Measurements from ENCODE around the gene SKA1.

SKA1 gene

GRCh38 chr18:50374753-50375391 is at the start of gene SKA1:
SKA1 (plus strand) TSS chr18:50375046; CDS start chr18:50375831, 785 bp downstream.
- Mint-ChIP-seq H3K36me3 (ENCODE audit: low read depth) (peaks cover 2% of the 10 kb centered on the region), H3K27ac (peak within 1 kb of the TSS; percentile 87), H3K4me1 (peaks cover 13% of the 10 kb centered on the region), H3K4me3 (peak within 1 kb of the TSS; percentile 93), H3K9me3 (peaks cover 6% of the 10 kb centered on the region), H3K27me3 (peaks cover 2% of the 10 kb centered on the region)
- ATAC-seq (peak; percentile 95), DNase-seq (peak; percentile 93)

- H3K27ac Mint-ChIP-seq, result no peak overlapping the region
These were observed 46.9 kb upstream of the SKA1 start for GRCh38 chr18:50327983-50328382.

GRCh38 chr18:50330176-50330575 is 44.7 kb upstream of the SKA1 start:
- no peak overlapping the region for H3K4me3 Mint-ChIP-seq
- ATAC-seq (no peak), DNase-seq (no peak)
- H3K4me1 Mint-ChIP-seq, result peaks cover 4% of the 10 kb centered on the region
- H3K36me3 Mint-ChIP-seq (ENCODE audit: low read depth), result no peaks in the 10 kb centered on the region
- peaks cover 9% of the 10 kb centered on the region for H3K9me3 Mint-ChIP-seq
- no peak overlapping the region for H3K27ac Mint-ChIP-seq
- peaks cover 6% of the 10 kb centered on the region for H3K27me3 Mint-ChIP-seq

More at GRCh38 chr18:50327983-50328382, 46.9 kb upstream of the SKA1 start:
- ATAC-seq (no peak), DNase-seq (no peak)
- Mint-ChIP-seq H3K36me3 (ENCODE audit: low read depth) (no peaks in the 10 kb centered on the region), H3K4me1 (no peaks in the 10 kb centered on the region), H3K4me3 (no peak overlapping the region), H3K27me3 (peaks cover 6% of the 10 kb centered on the region), H3K9me3 (peaks cover 9% of the 10 kb centered on the region)

- peaks cover 2% of the 10 kb centered on the region for H3K27me3 Mint-ChIP-seq
- DNase-seq (no peak), ATAC-seq (no peak)
- H3K27ac Mint-ChIP-seq, result no peak overlapping the region
- no peak overlapping the region for H3K4me3 Mint-ChIP-seq
- H3K36me3 Mint-ChIP-seq (ENCODE audit: low read depth), result no peaks in the 10 kb centered on the region
- H3K9me3 Mint-ChIP-seq, result peaks cover 9% of the 10 kb centered on the region
- H3K4me1 Mint-ChIP-seq, result peaks cover 4% of the 10 kb centered on the region
These were observed 43.2 kb upstream of the SKA1 start for GRCh38 chr18:50331691-50332090.

- ATAC-seq (no peak), DNase-seq (no peak)
- Mint-ChIP-seq H3K36me3 (ENCODE audit: low read depth) (no peaks in the 10 kb centered on the region), H3K9me3 (peaks cover 9% of the 10 kb centered on the region), H3K4me3 (no peak overlapping the region), H3K27me3 (peaks cover 2% of the 10 kb centered on the region), H3K4me1 (peaks cover 6% of the 10 kb centered on the region), H3K27ac (no peak overlapping the region)
These were observed 40.2 kb upstream of the SKA1 start for GRCh38 chr18:50334546-50335152.

GRCh38 chr18:50338122-50338521 is 36.7 kb upstream of the SKA1 start:
- Mint-ChIP-seq H3K27me3 (no peaks in the 10 kb centered on the region), H3K9me3 (no peaks in the 10 kb centered on the region), H3K36me3 (ENCODE audit: low read depth) (no peaks in the 10 kb centered on the region), H3K4me1 (peaks cover 6% of the 10 kb centered on the region), H3K4me3 (no peak overlapping the region), H3K27ac (no peak overlapping the region)
- ATAC-seq (no peak), DNase-seq (no peak)

- no peak overlapping the region for H3K4me3 Mint-ChIP-seq
- no peaks in the 10 kb centered on the region for H3K27me3 Mint-ChIP-seq
- ATAC-seq (no peak), DNase-seq (no peak)
- H3K36me3 Mint-ChIP-seq (ENCODE audit: low read depth), result no peaks in the 10 kb centered on the region
- no peaks in the 10 kb centered on the region for H3K9me3 Mint-ChIP-seq
- H3K27ac Mint-ChIP-seq, result no peak overlapping the region
- H3K4me1 Mint-ChIP-seq, result peaks cover 6% of the 10 kb centered on the region
These were observed 36.1 kb upstream of the SKA1 start for GRCh38 chr18:50338715-50339114.

- Mint-ChIP-seq H3K27ac (no peak overlapping the region), H3K36me3 (ENCODE audit: low read depth) (no peaks in the 10 kb centered on the region), H3K4me3 (no peak overlapping the region), H3K9me3 (no peaks in the 10 kb centered on the region), H3K4me1 (peaks cover 2% of the 10 kb centered on the region), H3K27me3 (no peaks in the 10 kb centered on the region)
- DNase-seq (no peak), ATAC-seq (no peak)
These were observed 34.8 kb upstream of the SKA1 start for GRCh38 chr18:50340078-50340477.

GRCh38 chr18:50341443-50341842 is 33.4 kb upstream of the SKA1 start:
- DNase-seq (no peak), ATAC-seq (no peak)
- Mint-ChIP-seq H3K4me3 (no peak overlapping the region), H3K36me3 (ENCODE audit: low read depth) (no peaks in the 10 kb centered on the region), H3K27ac (no peak overlapping the region), H3K9me3 (no peaks in the 10 kb centered on the region), H3K27me3 (no peaks in the 10 kb centered on the region), H3K4me1 (peaks cover 2% of the 10 kb centered on the region)

- Mint-ChIP-seq H3K4me3 (no peak overlapping the region), H3K9me3 (no peaks in the 10 kb centered on the region), H3K36me3 (ENCODE audit: low read depth) (no peaks in the 10 kb centered on the region), H3K27ac (no peak overlapping the region), H3K27me3 (peaks cover 13% of the 10 kb centered on the region), H3K4me1 (no peaks in the 10 kb centered on the region)
- no peak for ATAC-seq
- no peak for DNase-seq
These were observed 24.1 kb upstream of the SKA1 start for GRCh38 chr18:50350699-50351098.

- ATAC-seq (peak; percentile 62), DNase-seq (peak; percentile 6)
- H3K27ac Mint-ChIP-seq, result no peak overlapping the region
- no peaks in the 10 kb centered on the region for H3K36me3 Mint-ChIP-seq (ENCODE audit: low read depth)
- H3K4me3 Mint-ChIP-seq, result no peak overlapping the region
- no peaks in the 10 kb centered on the region for H3K9me3 Mint-ChIP-seq
- peaks cover 10% of the 10 kb centered on the region for H3K27me3 Mint-ChIP-seq
- peaks cover 10% of the 10 kb centered on the region for H3K4me1 Mint-ChIP-seq
These were observed 18.6 kb upstream of the SKA1 start for GRCh38 chr18:50356036-50356945.

- DNase-seq (no peak), ATAC-seq (no peak)
- Mint-ChIP-seq H3K9me3 (no peaks in the 10 kb centered on the region), H3K27me3 (peaks cover 8% of the 10 kb centered on the region), H3K27ac (no peak overlapping the region), H3K4me1 (peaks cover 10% of the 10 kb centered on the region), H3K4me3 (no peak overlapping the region), H3K36me3 (ENCODE audit: low read depth) (no peaks in the 10 kb centered on the region)
These were observed 16.0 kb upstream of the SKA1 start for GRCh38 chr18:50358844-50359243.

- peaks cover 8% of the 10 kb centered on the region for H3K27me3 Mint-ChIP-seq
- H3K4me3 Mint-ChIP-seq, result no peak overlapping the region
- no peak overlapping the region for H3K27ac Mint-ChIP-seq
- H3K36me3 Mint-ChIP-seq (ENCODE audit: low read depth), result no peaks in the 10 kb centered on the region
- H3K9me3 Mint-ChIP-seq, result no peaks in the 10 kb centered on the region
- ATAC-seq (no peak), DNase-seq (no peak)
- H3K4me1 Mint-ChIP-seq, result peaks cover 10% of the 10 kb centered on the region
These were observed 15.0 kb upstream of the SKA1 start for GRCh38 chr18:50359806-50360205.

GRCh38 chr18:50360611-50361010 is 14.2 kb upstream of the SKA1 start:
- Mint-ChIP-seq H3K4me1 (peaks cover 10% of the 10 kb centered on the region), H3K36me3 (ENCODE audit: low read depth) (no peaks in the 10 kb centered on the region), H3K4me3 (no peak overlapping the region), H3K9me3 (no peaks in the 10 kb centered on the region), H3K27me3 (peaks cover 10% of the 10 kb centered on the region), H3K27ac (no peak overlapping the region)
- DNase-seq (no peak), ATAC-seq (no peak)

GRCh38 chr18:50369672-50370071 is 5.2 kb upstream of the SKA1 start:
- peaks cover 8% of the 10 kb centered on the region for H3K36me3 Mint-ChIP-seq (ENCODE audit: low read depth)
- no peak for DNase-seq
- peaks cover 24% of the 10 kb centered on the region for H3K27me3 Mint-ChIP-seq
- no peak overlapping the region for H3K27ac Mint-ChIP-seq
- H3K4me3 Mint-ChIP-seq, result no peak overlapping the region
- peaks cover 7% of the 10 kb centered on the region for H3K4me1 Mint-ChIP-seq
- no peak for ATAC-seq
- peaks cover 10% of the 10 kb centered on the region for H3K9me3 Mint-ChIP-seq

Measured in activated naive CD8-positive, alpha-beta T cell treated with anti-CD3 and anti-CD28 coated beads, Interleukin-2, amount 50 U/mL, for 24 hours (primary cell).